Neural progenitor cell (in vitro differentiated cells): Measurements from ENCODE around the gene THAP12. TPM values are rescaled to one million over a fixed set of nuclear protein-coding genes. Genes with fewer than 3 reads are reported as not detected.

ENCODE experiments used
- DNase-seq: peaks from one replicate; pipeline ENCODE4 v3.0.0-alpha.2; 2016; ENCODE audit warnings: low spot score
- H2AFZ ChIP-seq: fragments of 200-600 bp; sonication (generic); replicated peaks from 2 replicates; pipeline ENCODE4 v1.6.1; 2016; ENCODE audit warnings: antibody characterized with exemption
- H3F3A ChIP-seq: fragments of 200-600 bp; sonication (generic); 2 replicates; pipeline ENCODE4 v1.6.1; 2016; ENCODE audit warnings: antibody characterized with exemption, low read depth
- H3K27ac ChIP-seq: fragments of 200-600 bp; sonication (generic); 2 replicates; pipeline ENCODE4 v1.5.1; 2016; ENCODE audit warnings: mild to moderate bottlenecking
- H3K27me3 ChIP-seq: fragments of 200-600 bp; sonication (generic); 2 replicates; pipeline ENCODE4 v1.6.1; 2016; ENCODE audit warnings: mild to moderate bottlenecking, moderate library complexity
- H3K36me3 ChIP-seq: fragments of 200-600 bp; sonication (generic); 2 replicates; pipeline ENCODE4 v1.5.1; 2016
- H3K4me1 ChIP-seq: fragments of 200-600 bp; sonication (generic); 2 replicates; pipeline ENCODE4 v1.6.1; 2016; ENCODE audit warnings: mixed run types
- H3K4me2 ChIP-seq: fragments of 200-600 bp; sonication (generic); 2 replicates; pipeline ENCODE4 v1.6.1; 2016
- H3K4me3 ChIP-seq: fragments of 200-600 bp; sonication (generic); 2 replicates; pipeline ENCODE4 v1.5.1; 2016
- H3K79me2 ChIP-seq: fragments of 200-600 bp; sonication (generic); 2 replicates; pipeline ENCODE4 v1.6.1; 2016; ENCODE audit warnings: low read depth
- H3K9ac ChIP-seq: fragments of 200-600 bp; sonication (generic); 2 replicates; pipeline ENCODE4 v1.6.1; 2016
- H3K9me3 ChIP-seq: fragments of 200-600 bp; sonication (generic); 2 replicates; pipeline ENCODE4 v1.5.1; 2016; ENCODE audit warnings: low read depth
- H4K20me1 ChIP-seq: fragments of 200-600 bp; sonication (generic); 2 replicates; pipeline ENCODE4 v1.6.1; 2016; ENCODE audit warnings: low read depth
- H3K27ac Mint-ChIP-seq: 3 replicates; pipeline ENCODE4 v1.8.0; 2021; ENCODE audit warnings: mixed read lengths
- H3K27me3 Mint-ChIP-seq: 2 replicates; pipeline ENCODE4 v1.8.0; 2022; ENCODE audit warnings: low read depth, mild to moderate bottlenecking, inconsistent platforms, moderate library complexity, mixed read lengths; ENCODE audit not compliant: insufficient read depth
- H3K36me3 Mint-ChIP-seq: 3 replicates; pipeline ENCODE4 v1.8.0; 2021; ENCODE audit warnings: mixed read lengths
- H3K4me1 Mint-ChIP-seq: 3 replicates; pipeline ENCODE4 v1.8.0; 2021; ENCODE audit warnings: mixed read lengths
- H3K4me3 Mint-ChIP-seq: 3 replicates; pipeline ENCODE4 v1.8.0; 2021; ENCODE audit warnings: mild to moderate bottlenecking, moderate library complexity, mixed read lengths
- H3K9me3 Mint-ChIP-seq: 3 replicates; pipeline ENCODE4 v1.8.0; 2020; ENCODE audit warnings: mixed read lengths
- CTCF ChIP-seq: fragments of 200-600 bp; sonication (generic); IDR thresholded peaks from 2 replicates; pipeline ENCODE4 v1.5.1; 2017; ENCODE audit warnings: antibody characterized with exemption, mild to moderate bottlenecking
- EZH2 ChIP-seq: fragments of 200-600 bp; sonication (generic); IDR thresholded peaks from 2 replicates; pipeline ENCODE4 v1.6.1; 2017; ENCODE audit warnings: antibody characterized with exemption, mild to moderate bottlenecking, moderate library complexity
- EZH2phosphoT487 ChIP-seq: fragments of 200-600 bp; sonication (generic); IDR thresholded peaks from 2 replicates; pipeline ENCODE4 v1.6.1; 2017; ENCODE audit warnings: antibody characterized with exemption
- total RNA-seq: library from RNA; depleted of rRNA; stranded (reverse); fragments of >200 nt; gene quantifications from 2 replicates; pipeline ENCODE4 v1.2.3, GENCODE V29; 2015; ENCODE audit warnings: low replicate concordance

The THAP12 gene
- total RNA-seq, 1 donor from 2014 or later = 112 TPM

GRCh38 chr11:76368490-76368889 lies 12.4 kb downstream of the THAP12 start:
- Histone ChIP-seq H3K4me2 (no peak overlapping the region), H4K20me1 (peaks cover 28% of the 10 kb centered on the region), H3K79me2 (peaks cover 97% of the 10 kb centered on the region), H3F3A (no peaks in the 10 kb centered on the region), H3K9ac (no peak overlapping the region), H3K4me3 (no peak overlapping the region), H3K27me3 (no peaks in the 10 kb centered on the region), H3K4me1 (no peaks in the 10 kb centered on the region), H3K36me3 (no peaks in the 10 kb centered on the region), H2AFZ (no peak overlapping the region), H3K27ac (no peak overlapping the region), H3K9me3 (no peaks in the 10 kb centered on the region)
- no peaks in the 10 kb centered on the region for H3K27me3 Mint-ChIP-seq
- H3K4me3 Mint-ChIP-seq = no peak overlapping the region
- H3K9me3 Mint-ChIP-seq = no peaks in the 10 kb centered on the region
- no peak for TF ChIP-seq EZH2phosphoT487
- TF ChIP-seq EZH2 = no peak
- TF ChIP-seq CTCF = no peak
- H3K27ac Mint-ChIP-seq = no peak overlapping the region
- H3K4me1 Mint-ChIP-seq = peaks cover 4% of the 10 kb centered on the region
- peaks cover 3% of the 10 kb centered on the region for H3K36me3 Mint-ChIP-seq
- no peak for DNase-seq

- H3K4me1 Mint-ChIP-seq = peaks cover 4% of the 10 kb centered on the region
- H3K27ac ChIP-seq = no peak overlapping the region
- H4K20me1 ChIP-seq = peaks cover 28% of the 10 kb centered on the region
- no peaks in the 10 kb centered on the region for H3K36me3 ChIP-seq
- no peaks in the 10 kb centered on the region for H3K9me3 Mint-ChIP-seq
- no peak for DNase-seq
- H2AFZ ChIP-seq = no peak overlapping the region
- no peak overlapping the region for H3K27ac Mint-ChIP-seq
- H3K27me3 Mint-ChIP-seq = no peaks in the 10 kb centered on the region
- H3K36me3 Mint-ChIP-seq = peaks cover 6% of the 10 kb centered on the region
- no peaks in the 10 kb centered on the region for H3K9me3 ChIP-seq
- H3K4me2 ChIP-seq = no peak overlapping the region
- no peak overlapping the region for H3K4me3 ChIP-seq
- H3K27me3 ChIP-seq = no peaks in the 10 kb centered on the region
- no peaks in the 10 kb centered on the region for H3F3A ChIP-seq
- H3K79me2 ChIP-seq = peaks cover 68% of the 10 kb centered on the region
- no peaks in the 10 kb centered on the region for H3K4me1 ChIP-seq
- TF ChIP-seq EZH2phosphoT487 (no peak), EZH2 (no peak), CTCF (no peak)
- no peak overlapping the region for H3K9ac ChIP-seq
- no peak overlapping the region for H3K4me3 Mint-ChIP-seq
Observed at GRCh38 chr11:76365038-76365679, 15.8 kb downstream of the THAP12 start.

- Histone ChIP-seq H3K27ac (no peak overlapping the region), H4K20me1 (peaks cover 11% of the 10 kb centered on the region), H3K36me3 (no peaks in the 10 kb centered on the region), H3K9me3 (no peaks in the 10 kb centered on the region), H3K27me3 (no peaks in the 10 kb centered on the region), H3K4me3 (no peak overlapping the region), H3F3A (no peaks in the 10 kb centered on the region), H3K9ac (no peak overlapping the region), H3K79me2 (peaks cover 43% of the 10 kb centered on the region), H2AFZ (no peak overlapping the region), H3K4me2 (no peak overlapping the region), H3K4me1 (no peaks in the 10 kb centered on the region)
- H3K27ac Mint-ChIP-seq = no peak overlapping the region
- TF ChIP-seq EZH2phosphoT487 (no peak), EZH2 (no peak), CTCF (no peak)
- peaks cover 14% of the 10 kb centered on the region for H3K36me3 Mint-ChIP-seq
- H3K9me3 Mint-ChIP-seq = no peaks in the 10 kb centered on the region
- no peaks in the 10 kb centered on the region for H3K27me3 Mint-ChIP-seq
- H3K4me3 Mint-ChIP-seq = no peak overlapping the region
- H3K4me1 Mint-ChIP-seq = peaks cover 4% of the 10 kb centered on the region
- DNase-seq = no peak
Observed at GRCh38 chr11:76362716-76363115, 18.2 kb downstream of the THAP12 start.
